ENCODE measurements around the gene RNF223.

Gene RNF223

DNA sequence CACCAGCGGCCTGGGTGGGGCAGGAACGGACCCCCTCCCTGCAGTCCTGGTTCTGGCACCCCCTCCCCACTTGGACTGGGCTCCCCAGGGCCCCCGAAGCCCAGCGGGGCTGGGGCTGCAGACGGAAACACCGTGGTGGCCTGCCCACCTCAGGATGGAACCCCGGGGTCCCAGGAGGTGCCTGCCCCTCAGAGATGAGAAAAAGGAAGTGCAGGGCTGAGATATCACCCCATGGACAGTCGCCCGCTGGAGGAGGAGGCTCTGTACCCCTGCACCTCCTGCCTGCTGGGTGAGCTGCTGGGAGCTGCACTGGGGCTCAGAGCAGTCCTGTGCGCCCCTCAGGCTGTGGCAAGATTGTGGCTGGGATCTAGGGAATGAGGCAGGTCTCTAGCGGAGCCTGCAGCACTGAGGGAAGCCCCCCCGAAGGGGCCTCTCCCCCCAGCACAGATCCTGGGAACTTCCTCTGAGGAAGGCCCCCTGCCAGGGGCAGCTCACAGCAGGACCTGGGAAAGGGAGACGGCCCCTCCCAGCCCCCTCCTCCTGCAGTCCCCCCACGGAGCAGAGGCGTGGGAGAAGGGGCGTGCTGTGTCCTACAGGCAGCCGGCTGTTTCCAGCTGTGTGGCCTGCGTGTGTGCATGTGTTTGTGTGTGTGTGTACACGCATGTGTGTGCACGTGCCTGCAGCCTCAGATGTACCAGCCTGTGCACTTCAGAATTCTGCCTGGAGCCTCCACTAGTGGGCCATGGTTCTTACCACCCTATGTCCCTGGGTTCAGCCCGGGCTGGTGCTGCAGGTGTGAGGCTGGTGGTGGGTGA lies 47.3 kb downstream of the RNF223 start:
- no peak for DNase-seq (ENCODE audit: low read depth)

DNA sequence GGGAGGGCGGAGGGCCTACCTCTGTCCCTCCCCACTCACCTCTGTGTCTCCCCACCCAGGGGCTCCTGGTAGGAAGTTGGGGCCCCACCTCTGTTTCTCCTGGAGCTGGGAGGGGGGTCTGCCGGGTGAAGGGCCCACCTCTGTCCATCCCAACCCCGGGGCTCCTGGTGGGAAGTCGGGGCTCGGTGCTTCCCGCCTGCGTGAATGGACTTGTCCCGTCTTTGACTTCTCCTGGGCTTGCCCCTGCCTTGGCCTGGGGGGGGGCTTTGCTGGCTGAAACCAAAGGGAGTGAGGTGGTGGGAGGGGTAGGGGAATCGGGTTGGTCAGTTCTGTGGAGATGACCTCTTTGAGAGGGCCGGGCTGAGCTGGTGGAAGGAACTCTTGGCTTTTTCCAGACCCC lies 48.4 kb downstream of the RNF223 start:
- DNase-seq (ENCODE audit: low read depth): no peak

DNA sequence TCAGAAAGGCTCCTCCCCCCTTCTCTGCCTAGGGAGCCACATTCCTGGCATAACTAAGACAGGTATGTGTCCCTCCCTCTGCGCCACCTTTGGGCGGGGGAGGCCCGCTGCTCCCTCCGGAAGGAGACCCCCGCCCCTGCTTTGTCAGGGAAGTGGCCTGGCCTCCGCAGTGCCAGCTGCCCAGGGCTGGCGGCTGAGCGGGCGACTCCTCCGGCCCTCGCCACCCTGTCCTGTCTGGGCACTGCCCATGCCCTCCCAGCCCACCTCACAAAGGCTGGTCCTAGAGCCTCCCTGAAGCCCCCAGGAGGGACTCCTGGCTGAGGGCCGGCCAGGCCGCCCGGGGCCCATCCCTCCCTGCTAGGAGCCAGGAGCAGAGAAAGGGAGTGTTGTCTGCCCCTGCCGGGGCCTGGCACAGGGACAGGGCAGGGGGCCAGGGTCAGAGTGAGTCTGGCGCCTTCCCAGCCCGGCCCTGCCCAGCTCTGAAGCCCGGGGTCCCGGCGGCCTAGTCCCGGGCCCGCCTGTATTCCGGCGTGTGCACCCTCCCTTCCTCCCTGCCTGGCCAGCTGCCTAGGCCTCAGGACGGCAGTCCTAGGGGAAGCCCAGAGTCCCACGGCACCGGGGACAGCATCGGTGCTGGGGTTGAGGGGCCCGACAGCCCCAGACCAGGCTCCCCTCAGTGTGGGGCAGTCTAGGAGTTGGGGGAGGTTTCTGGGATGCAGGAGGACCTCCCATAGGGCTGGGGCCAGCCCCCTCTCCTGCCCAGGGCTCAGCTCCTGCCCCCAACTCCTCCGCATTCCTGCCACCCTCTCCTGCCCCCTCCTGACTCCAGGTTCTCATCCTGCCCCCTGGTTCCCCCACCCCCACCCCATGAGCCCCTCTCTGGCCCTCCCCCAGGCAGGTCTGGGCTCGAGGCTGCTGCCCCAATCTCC lies 49.1 kb downstream of the RNF223 start:
- DNase-seq (ENCODE audit: low read depth): no peak

DNA sequence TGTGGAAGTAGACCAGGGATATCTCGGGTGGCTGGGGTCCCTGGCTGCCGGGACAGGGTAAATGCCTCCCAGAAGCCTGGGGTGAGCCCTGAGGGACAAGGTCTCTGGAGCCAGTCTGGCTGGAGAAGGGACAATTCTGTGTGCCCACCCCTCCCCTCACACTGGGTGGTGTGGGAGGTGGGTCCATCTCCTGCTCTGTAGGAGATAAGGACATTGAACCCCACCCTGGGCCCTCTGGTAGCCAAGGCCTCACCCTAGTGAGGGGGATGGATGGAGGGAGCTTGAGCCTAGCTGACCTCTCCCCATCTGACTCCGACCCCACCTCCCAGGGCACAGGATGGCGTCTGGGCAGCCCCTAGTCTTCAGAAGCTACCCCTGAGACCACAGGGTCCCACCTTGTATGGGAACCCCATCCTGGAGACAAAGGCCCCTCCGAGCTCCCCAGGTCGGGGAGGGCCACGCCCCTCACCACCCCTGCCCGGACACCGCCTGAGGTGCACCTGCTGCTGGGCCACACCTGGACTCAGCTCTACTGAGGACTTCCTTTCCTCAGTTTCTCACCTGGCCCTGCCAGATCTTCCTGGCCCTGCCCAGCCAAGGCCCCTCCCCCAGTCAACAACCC lies 49.8 kb downstream of the RNF223 start:
- no peak for DNase-seq (ENCODE audit: low read depth)

DNA sequence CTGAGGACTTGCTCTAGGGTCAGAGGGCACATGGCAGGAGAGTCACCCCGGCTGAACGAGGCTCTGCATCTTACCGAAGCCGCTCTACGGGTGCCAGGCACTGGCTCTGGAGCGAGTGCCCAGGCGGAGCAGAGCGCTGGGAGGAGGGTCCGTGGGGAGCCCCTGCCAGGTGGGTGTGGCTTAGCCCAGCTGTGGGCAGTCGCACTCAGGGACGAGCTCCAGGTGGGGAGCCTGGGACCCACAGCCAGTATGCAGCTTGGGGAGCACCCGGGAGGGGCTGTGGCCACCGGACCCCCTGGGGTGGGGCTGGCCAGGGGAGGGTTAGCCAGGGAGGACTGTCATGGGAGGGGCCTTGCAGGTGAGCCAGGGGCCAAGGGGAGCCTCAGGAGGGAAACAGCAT lies 50.4 kb downstream of the RNF223 start:
- DNase-seq (ENCODE audit: low read depth): no peak

DNA sequence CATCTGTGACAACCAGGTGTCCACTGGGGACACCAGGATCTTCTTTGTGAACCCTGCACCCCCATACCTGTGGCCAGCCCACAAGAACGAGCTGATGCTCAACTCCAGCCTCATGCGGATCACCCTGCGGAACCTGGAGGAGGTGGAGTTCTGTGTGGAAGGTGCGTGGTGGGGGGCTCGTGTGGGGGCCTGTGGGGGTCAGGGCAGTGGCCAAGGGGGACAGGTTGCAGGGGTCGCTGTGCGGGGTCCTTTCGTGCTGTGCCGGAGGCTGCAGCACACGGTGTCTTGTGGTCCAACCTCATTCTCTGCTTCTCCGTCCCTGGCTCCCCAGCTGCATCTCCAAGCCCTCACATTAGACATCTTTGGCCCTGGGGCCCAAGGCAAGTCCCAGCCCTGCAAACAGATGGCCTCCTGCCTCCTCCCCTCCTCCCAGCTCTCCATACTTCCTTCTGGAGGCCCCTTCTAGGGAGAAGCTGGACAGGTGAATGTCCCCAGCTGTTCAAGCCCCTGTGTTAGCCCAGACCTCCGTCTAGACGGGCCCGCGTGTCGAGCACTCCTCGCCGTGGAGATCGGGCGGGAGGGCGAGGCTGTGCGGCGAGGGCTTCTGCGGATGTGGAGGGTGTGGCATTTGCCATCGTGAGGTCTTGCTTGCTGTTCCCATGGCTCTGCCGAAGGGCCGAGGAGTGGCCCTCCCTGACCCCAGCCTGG lies 51.6 kb downstream of the RNF223 start:
- DNase-seq (ENCODE audit: low read depth): no peak

DNA sequence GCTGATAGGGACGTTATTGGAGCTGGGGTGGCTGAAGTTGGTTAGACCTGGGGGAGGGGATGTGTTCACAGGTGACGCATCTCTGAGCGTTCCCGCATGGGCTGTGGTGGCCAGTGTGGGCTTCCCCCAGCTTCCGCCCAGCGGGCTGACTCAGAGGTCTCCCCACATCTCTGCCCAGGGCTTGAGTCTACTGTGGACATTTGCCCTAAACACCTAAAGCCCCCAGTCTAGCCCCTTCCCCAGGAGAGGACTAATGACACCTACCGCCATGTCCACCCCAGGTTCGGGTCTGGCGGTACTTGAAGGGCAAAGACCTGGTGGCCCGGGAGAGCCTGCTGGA lies 52.2 kb downstream of the RNF223 start:
- DNase-seq (ENCODE audit: low read depth): no peak

DNA sequence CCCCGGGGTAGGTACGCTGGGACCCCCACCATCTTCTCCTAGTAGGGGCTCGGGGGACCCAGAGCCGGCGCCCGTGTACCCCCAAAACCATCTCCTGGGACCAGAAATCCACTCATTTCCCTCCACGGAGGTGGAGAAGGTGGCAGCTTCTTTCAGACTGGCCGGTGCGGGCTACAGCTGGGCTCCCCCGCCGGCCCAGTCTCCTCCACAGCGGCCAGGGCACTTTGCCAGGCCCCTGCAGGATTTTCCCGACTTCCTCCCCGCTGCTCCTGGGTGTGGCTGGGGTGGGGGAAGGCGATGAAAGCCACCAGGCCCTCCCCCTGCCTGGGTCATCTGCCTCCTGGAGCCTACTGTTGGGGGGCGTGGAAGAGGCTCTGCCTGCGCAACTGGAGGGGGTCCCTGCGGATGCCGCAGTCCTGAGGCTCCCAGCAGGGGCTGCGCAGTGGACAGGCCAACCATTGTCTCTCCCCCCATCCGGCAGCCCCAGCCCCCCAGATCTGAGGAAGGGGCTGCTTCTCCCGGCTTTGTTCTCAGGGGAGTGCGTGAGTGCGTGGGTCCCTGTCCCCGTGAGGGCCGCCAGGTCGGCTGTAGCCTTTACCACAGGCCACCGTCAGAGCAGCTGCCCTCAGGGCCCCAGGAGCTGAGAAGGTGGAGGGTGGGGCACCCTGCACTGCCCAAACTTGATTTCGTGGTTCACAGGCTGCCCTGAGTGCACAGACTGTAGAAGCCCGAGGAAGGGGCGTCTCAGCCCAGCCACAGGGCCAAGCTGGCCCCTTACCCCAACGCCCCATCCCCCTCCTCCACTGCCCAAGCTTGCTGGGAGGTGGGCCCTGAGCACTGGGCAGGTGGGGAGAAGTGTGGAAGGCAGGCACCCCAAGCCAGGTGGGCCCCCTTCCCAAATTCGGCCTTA lies 52.8 kb downstream of the RNF223 start:
- no peak for DNase-seq (ENCODE audit: low read depth)
